Gastroesophageal sphincter (tissue), 3 donors: ENCODE data around the gene DGKE.

ENCODE experiments used
- CTCF ChIP-seq, 4 experiments: fragments of 200-600 bp in 2 of 4; fragments of 450-650 bp in 2 of 4; sonication (generic) in 1 of 4; IDR thresholded peaks; one replicate each; pipeline ENCODE4 v1.5.1; 2017 to 2019; ENCODE audit warnings: antibody characterized with exemption in 4 of 4, mild to moderate bottlenecking in 2 of 4, moderate library complexity in 2 of 4
- POLR2AphosphoS5 ChIP-seq: sonication (generic); formaldehyde crosslinking; IDR thresholded peaks from one replicate; pipeline ENCODE4 v1.6.1; 2017; ENCODE audit warnings: antibody characterized with exemption

GRCh38 chr17:56883616-56884015, 49.7 kb downstream of the DGKE start:
- TF ChIP-seq CTCF (IDR thresholded peaks at IDR 0.05) (no peak), POLR2AphosphoS5 (no peak)
